HepG2 (cell line): ENCODE measurements around the gene NT5C3B. TPM values are rescaled to one million over a fixed set of nuclear protein-coding genes. Genes with fewer than 3 reads are reported as not detected.
A peak's percentile ranks its signal among the peaks of the same experiment; 100 is the strongest.

Experiments
- HDAC6 ChIP-seq: fragments of 200-600 bp; sonication (generic); IDR thresholded peaks from 2 replicates; pipeline ENCODE4 v1.7.0; 2017; ENCODE audit warnings: mild to moderate bottlenecking, antibody characterized with exemption, low read length, low read depth
- IKZF5 ChIP-seq: IDR thresholded peaks from 2 replicates; pipeline ENCODE4 v1.6.1; 2018; ENCODE audit warnings: missing genetic modification reagents, mild to moderate bottlenecking, missing compliant biosample characterization
- MATR3 ChIP-seq: sonication (generic); formaldehyde crosslinking; IDR thresholded peaks from 2 replicates; pipeline ENCODE4 v1.4.0; 2020; ENCODE audit warnings: missing genetic modification reagents
- PCBP1 ChIP-seq: fragments of 200-400 bp; formaldehyde crosslinking; IDR thresholded peaks from 2 replicates; pipeline ENCODE4 v1.6.1; 2017; ENCODE audit warnings: mild to moderate bottlenecking, low read depth, low read length, borderline replicate concordance
- SP4 ChIP-seq: sonication (generic); formaldehyde crosslinking; IDR thresholded peaks from 2 replicates; pipeline ENCODE4 v1.8.1; 2023; ENCODE audit warnings: mild to moderate bottlenecking, missing genetic modification reagents
- TFAP4 ChIP-seq: sonication (generic); IDR thresholded peaks from 2 replicates; pipeline ENCODE4 v1.6.1; 2016; ENCODE audit warnings: low read depth, borderline replicate concordance
- YEATS2 ChIP-seq: sonication (generic); formaldehyde crosslinking; IDR thresholded peaks from 2 replicates; pipeline ENCODE4 v1.4.0; 2020; ENCODE audit warnings: missing genetic modification reagents, borderline replicate concordance
- ZFP91 ChIP-seq: sonication (generic); formaldehyde crosslinking; IDR thresholded peaks from 2 replicates; pipeline ENCODE4 v1.9.0; 2022; ENCODE audit warnings: missing genetic modification reagents, mild to moderate bottlenecking, borderline replicate concordance
- ZNF142 ChIP-seq: sonication (generic); formaldehyde crosslinking; IDR thresholded peaks from 2 replicates; pipeline ENCODE4 v1.4.0; 2020; ENCODE audit warnings: missing genetic modification reagents
- ZNF574 ChIP-seq: sonication (generic); formaldehyde crosslinking; IDR thresholded peaks from 2 replicates; pipeline ENCODE4 v1.4.0; 2020; ENCODE audit warnings: missing genetic modification reagents
- ZNF580 ChIP-seq: IDR thresholded peaks from 2 replicates; pipeline ENCODE4 v1.6.1; 2016; ENCODE audit warnings: low read depth, borderline replicate concordance
- ZXDC ChIP-seq: sonication (generic); formaldehyde crosslinking; IDR thresholded peaks from 2 replicates; pipeline ENCODE4 v1.5.0; 2020; ENCODE audit warnings: mild to moderate bottlenecking, missing genetic modification reagents
- polyA plus RNA-seq, 8 experiments: library from polyadenylated mRNA; depleted of rRNA in 3 of 8; stranded (reverse) in 7 of 8; unstranded in 1 of 8; fragments of >200 nt; fragmentation: Illumina TruSeq in 4 of 8; extraction: Trizol in 4 of 8; gene quantifications; 2 replicates each; pipeline versions ENCODE4 v1.2.1 to v1.2.3, GENCODE V29; 2011 to 2016; ENCODE audit warnings: low read depth in 4 of 8, missing spikeins in 1 of 8, mixed read lengths in 1 of 8; ENCODE audit not compliant: insufficient read depth in 1 of 8
- total RNA-seq, 5 experiments: library from RNA; depleted of rRNA; stranded (reverse); fragments of >200 nt; fragmentation: Illumina TruSeq; extraction: Trizol; gene quantifications; 2 replicates each; pipeline ENCODE4 v1.2.3, GENCODE V29; 2016; ENCODE audit warnings: low read depth in 1 of 5

NT5C3B gene
- total and polyA plus RNA-seq, 2 of the 13 experiments (the other 11 are each of a cell fraction or from before 2014, with no cell fraction given), result 104 to 126 TPM

- no peak for TF ChIP-seq IKZF5
- no peak for TF ChIP-seq ZNF580 (CRISPR knock-in tag)
- TF ChIP-seq YEATS2, result no peak
- TF ChIP-seq ZNF142, result no peak
- TF ChIP-seq SP4, result no peak
- TF ChIP-seq MATR3 (CRISPR knock-in tag), result no peak
- no peak for TF ChIP-seq PCBP1
- no peak for TF ChIP-seq ZXDC (CRISPR knock-in tag)
- TF ChIP-seq ZNF574 (CRISPR knock-in tag), result no peak
- no peak for TF ChIP-seq HDAC6
- peak; percentile 21; the same call in 1 of the 2 replicates for TF ChIP-seq ZFP91
- TF ChIP-seq TFAP4, result no peak
These were observed 37.7 kb upstream of the NT5C3B start (continued) for GRCh38 chr17:41873559-41874292.
